ENCODE measurements around the gene MBOAT1. TPM values are rescaled to one million over a fixed set of nuclear protein-coding genes. Genes with fewer than 3 reads are reported as not detected.

The MBOAT1 gene
- total RNA-seq, 1 donor from 2014 or later = 37.9 TPM

DNA sequence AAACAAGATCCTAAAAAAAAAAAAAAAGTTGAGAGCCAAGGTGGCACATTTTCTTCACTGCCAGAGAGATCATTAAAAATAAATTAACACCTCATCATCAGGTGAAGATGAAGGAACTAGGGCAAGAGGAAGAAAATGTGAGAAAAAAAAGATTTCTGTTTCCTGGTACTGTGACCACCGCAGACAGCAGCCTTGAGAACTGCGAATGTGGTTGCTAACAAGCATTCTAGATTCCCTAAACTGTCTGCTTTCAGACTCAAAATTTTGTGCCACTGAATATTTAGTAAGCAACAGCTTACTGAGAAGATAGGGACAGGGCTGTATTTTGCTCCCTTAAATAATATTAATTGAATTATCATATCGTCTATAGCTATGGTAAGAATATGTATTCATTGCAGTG is 24.1 kb upstream of the MBOAT1 start:
- ATAC-seq = no peak
- DNase-seq (ENCODE audit: low spot score) = no peak
- intact Hi-C loops (cut with DNase I) = no loop called here

DNA sequence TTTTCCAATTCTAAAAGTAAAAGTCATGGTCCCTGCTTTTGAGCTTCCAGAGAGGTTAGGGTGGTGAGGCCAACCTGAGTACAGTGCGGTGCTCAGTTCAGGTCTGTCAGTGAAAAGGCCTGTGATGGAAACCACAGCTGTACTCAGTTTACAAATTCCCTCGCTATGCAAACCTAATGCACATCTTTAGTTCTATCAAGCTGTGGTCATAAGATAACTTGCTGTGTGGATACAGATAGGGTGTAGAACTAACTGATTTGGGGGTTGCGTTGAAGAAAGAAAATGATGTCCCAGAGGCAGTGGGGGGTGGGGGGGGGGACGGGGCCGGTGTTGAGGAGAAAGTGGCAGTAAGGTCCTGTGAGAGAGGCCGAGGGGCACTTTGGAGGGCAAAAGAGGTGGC is 22.8 kb upstream of the MBOAT1 start:
- intact Hi-C loops (cut with DNase I) = no loop called here
- DNase-seq (ENCODE audit: low spot score) (no peak), ATAC-seq (no peak)

DNA sequence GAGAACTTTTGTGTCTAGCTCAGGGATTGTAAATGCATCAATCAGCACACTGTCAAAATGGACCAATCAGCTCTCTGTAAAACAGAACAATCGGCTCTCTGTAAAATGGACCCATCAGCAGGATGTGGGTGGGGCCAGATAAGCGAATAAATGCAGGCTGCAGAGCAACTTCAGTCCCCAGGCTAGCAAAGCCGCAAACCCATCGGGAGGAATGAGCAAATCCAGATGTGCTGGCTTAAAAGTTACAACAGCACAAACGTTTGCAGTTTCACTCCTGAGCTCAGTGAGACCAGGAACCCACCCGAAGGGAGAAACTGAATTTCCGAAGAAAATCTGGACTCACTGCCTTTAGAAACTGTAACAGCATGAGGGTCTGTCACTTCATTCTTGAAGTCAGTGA is 21.9 kb upstream of the MBOAT1 start:
- intact Hi-C loops (cut with DNase I) = no loop called here
- DNase-seq (ENCODE audit: low spot score) (no peak), ATAC-seq (peak; percentile 84)

DNA sequence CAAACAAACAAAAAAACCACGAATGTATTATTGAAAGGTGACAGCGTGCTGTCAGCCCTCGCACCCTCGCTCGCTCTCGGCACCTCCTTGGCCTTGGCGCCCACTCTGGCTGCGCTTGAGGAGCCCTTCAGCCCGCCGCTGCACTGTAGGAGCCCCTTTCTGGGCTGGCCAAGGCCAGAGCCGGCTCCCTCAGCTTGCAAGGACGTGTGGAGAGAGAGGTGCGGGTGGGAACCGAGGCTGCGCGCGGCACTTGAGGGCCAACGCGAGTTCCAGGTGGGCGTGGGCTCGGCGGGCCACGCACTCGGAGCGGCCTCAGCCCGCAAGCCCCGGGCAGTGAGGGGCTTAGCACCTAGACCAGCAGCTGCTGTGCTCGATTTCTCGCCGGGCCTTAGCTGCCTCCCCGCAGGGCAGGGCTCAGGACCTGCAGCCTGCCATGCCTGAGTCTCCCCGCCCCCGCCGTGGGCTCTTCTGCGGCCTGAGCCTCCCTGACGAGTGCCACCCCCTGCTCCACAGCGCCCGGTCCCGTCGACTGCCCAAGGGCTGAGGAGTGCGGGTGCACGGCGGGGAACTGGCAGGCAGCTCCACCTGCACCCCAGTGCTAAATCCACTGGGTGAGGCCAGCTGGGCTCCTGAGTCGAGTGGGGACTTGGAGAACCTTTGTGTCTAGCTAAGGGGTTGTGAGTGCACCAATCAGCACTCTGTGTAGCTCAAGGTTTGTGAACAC is 20.9 kb upstream of the MBOAT1 start:
- ATAC-seq (no peak), DNase-seq (ENCODE audit: low spot score) (no peak)
- intact Hi-C loops (cut with DNase I) = no loop called here

DNA sequence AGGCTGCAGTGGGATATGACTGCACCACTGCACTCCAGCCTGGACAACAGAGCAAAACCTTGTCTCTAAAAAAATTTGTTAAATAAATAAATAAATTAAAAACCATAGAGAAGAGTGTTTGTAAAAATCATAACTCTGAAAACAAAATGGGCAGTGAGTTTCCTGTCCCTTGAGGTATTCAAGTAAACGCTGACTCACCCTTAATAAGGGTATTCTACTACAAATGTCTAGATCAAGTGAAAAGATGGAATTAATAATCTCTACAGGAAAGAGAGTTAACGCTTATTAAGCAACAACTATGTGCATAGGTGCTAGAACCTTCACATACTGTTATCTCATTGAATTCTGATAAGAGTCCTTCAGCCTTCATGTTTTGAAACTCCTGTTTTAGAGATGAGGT is 19.9 kb upstream of the MBOAT1 start:
- DNase-seq (ENCODE audit: low spot score) (no peak), ATAC-seq (no peak)
- intact Hi-C loops (cut with DNase I) = no loop called here

DNA sequence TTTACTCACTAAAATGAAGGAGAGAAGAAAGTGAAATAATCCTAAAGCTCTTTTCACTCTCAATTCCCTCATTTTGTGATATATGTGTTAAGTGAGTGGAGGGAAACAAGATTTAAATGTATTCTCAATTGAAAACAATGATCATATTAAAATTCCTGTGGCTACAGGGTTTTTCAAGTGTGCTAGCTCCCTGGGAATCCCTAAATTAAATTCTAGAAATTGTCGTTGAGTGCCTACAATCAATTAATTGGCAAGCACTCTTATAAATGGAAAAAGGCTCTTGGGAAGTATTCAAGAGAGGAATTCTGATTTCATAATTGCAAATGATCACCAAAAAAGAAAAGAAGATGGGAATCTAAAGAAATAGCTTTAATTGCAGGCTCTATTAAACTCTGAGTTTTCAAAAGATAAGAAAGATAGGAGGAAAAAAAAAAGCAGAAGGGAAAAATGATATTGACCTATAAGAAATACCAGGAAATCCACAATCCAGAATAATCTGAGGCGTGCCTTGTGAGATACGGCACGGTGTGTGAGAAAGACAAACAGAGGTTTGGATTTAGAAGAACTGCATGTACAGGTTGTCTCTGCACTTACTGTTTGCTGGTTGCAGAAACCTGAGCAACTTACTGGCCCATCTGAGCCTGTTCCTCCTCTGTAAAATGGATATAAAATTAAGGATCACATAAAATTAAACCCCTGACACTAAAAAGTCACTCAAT is 18.3 kb upstream of the MBOAT1 start:
- intact Hi-C loops (cut with DNase I) = no loop called here
- ATAC-seq (no peak), DNase-seq (ENCODE audit: low spot score) (no peak)

DNA sequence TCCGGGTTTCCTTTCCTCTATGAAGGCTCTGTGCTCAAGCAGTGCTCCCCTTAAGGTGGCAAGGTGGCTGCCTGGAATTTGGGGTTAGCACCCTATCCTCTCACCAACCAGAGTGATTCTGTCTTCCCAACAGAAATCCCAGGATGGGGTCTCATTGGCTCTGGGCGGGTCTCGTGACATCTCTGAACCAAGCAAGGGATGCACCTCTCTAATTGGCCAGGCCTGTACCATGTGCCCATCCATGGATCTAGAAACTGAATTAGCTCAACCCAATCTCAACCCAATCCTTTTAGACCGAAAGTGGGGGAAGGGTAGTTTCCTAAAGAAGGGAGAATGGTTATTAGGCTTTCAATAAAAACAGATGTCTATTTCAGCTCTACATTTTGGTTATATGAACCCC is 17.6 kb upstream of the MBOAT1 start:
- ATAC-seq = no peak
- intact Hi-C loops (cut with DNase I) = no loop called here
- DNase-seq (ENCODE audit: low spot score) = no peak

DNA sequence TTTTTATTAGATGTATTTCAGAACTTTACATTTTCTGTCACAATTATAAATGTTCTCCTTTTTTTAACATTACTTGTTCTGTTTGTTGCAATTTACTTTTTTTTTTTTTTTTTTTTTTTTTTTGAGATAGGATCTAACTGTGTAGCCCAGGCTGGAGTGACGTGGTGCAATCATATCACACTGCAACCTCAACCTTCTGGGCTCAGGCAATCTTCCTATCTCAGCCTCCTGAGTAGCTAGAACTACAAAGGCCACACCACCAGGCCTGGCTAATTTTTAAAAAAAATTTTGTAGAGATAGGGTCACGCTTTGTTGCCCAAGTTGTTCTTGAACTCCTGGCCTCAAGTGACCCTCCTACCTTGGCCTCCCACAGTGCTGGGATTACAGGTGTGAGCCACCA is 15.1 kb upstream of the MBOAT1 start:
- ATAC-seq (no peak), DNase-seq (ENCODE audit: low spot score) (no peak)
- intact Hi-C loops (cut with DNase I) = no loop called here

DNA sequence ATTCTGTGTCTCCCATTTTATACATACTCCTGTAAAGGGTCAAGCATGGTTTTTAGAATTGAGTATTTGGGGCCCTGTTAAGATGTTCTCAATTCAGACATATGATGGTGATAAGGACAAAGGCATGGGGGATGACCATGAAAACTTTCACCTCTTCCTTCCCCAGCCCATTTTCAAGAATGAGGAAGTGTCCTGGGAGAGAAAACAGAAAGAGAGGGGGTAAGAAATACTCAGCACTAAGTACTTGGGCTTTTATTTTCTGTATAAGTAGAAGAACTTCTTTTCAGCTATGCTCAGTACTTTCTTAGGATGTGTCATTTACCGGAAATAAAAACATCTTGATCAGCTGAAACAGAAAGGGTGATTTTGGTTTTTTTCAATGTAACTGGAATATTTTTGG is 10.9 kb upstream of the MBOAT1 start:
- ATAC-seq (peak; percentile 17), DNase-seq (ENCODE audit: low spot score) (no peak)
- intact Hi-C loops (cut with DNase I) = no loop called here

DNA sequence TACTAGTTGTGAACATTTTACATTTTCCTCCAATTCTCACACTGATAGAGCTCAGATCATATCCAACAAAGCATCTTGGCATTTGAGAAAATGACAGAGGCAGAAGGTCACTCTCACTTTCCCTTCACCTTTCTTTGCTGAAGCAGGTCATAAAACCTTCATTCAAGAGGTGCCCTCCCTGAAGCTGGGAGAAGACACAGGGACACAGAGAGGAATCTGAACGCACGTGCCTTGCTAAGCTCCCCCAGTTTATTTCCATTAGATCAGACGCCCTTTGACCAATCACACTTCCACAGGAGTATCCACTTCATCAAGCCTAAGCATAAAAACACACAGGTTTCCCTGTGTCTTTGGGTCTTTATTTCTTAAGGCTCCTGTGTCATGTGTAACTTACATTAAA is 9.2 kb upstream of the MBOAT1 start:
- ATAC-seq (no peak), DNase-seq (ENCODE audit: low spot score) (no peak)
- intact Hi-C loops (cut with DNase I) = loop anchor here (2.0 kb wide), 1 partner anchor 67 kb away; no protein-coding TSS in a partner anchor

DNA sequence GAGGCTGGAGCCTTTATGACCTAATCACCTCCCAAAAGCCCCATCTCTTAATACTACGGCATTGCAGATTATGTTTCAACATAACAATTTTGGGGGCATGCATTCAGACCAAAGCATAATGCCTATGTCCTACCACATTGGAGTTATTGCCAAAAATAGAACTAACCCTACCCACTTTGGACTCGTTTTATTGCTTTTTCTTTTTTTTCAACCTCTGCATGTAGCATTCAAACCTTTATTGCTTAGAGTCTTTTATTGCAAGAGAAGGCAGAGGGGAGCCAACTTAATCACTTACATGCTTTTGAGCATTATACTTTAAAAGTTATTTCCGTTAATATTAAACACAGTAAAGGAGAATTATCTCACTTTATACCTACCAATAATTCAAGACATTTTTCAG is 8.1 kb upstream of the MBOAT1 start:
- intact Hi-C loops (cut with DNase I) = loop anchor here (2.0 kb wide), 1 partner anchor 68 kb away; no protein-coding TSS in a partner anchor
- ATAC-seq = no peak
- no peak for DNase-seq (ENCODE audit: low spot score)

DNA sequence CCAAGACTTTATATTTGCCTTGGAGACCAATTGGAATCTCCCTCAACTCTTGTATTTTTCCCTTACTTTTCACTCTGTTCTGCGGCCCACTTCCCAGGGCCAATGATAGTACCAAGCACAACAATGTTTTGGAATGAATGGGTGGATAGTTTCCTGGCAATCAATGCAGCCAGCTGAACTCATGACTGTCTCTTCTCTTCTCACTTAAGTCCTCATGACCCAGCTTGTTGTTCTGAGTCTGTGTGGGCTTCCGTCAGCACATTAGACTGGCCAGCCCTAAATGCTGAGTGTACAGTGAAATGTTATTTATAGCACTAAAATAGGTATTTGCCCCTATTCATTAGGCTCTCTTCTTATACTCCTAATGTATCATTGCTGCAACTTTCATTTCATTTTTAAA is 5.6 kb upstream of the MBOAT1 start:
- DNase-seq (ENCODE audit: low spot score) (no peak), ATAC-seq (peak; percentile 91)
- intact Hi-C loops (cut with DNase I) = no loop called here

DNA sequence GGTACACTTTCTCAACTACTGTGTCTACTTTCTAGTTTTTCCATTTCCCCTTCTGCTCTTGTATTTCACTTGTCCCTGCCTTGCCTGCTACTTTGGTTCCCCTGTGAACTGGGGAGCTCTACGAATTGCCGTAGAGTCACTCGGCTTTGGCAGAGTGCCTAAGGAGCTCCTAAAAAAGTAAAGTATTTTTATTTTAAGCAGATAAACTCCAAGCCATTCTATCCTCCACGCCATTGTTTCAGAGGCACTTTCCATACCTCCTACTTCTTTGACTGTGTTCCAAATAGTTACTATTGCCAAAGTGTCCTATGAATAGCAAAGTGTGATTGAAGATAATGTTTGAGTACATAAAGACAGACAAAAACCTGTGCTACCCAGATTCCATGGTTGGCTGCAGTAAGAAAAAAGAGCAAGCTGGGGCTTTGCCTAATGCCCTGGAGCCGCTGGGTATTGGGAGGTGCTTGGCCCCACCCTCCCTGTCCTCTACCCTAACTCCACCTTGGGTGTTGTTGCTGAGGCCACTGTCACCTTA is 5.1 kb upstream of the MBOAT1 start:
- ATAC-seq (peak; percentile 4), DNase-seq (ENCODE audit: low spot score) (no peak)
- intact Hi-C loops (cut with DNase I) = no loop called here

DNA sequence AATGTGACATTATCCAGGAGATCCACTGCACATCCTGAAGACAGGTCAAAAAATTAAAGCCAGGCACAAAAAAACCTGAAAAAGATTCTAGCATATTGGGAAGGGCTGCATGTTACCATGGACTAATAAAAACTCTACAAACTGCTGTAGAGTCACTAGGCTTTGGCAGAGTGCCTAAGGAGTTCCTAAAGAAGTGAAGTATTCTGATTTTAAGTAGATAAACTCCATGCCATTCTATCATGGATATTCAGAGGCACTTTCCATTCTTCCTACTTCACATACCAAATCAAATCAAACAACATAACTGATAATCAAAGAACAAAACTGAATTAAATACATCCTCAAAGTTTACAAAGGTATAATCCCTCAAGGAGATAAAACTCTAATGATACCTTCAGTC is 3.0 kb upstream of the MBOAT1 start:
- intact Hi-C loops (cut with DNase I) = no loop called here
- DNase-seq (ENCODE audit: low spot score) (no peak), ATAC-seq (no peak)

DNA sequence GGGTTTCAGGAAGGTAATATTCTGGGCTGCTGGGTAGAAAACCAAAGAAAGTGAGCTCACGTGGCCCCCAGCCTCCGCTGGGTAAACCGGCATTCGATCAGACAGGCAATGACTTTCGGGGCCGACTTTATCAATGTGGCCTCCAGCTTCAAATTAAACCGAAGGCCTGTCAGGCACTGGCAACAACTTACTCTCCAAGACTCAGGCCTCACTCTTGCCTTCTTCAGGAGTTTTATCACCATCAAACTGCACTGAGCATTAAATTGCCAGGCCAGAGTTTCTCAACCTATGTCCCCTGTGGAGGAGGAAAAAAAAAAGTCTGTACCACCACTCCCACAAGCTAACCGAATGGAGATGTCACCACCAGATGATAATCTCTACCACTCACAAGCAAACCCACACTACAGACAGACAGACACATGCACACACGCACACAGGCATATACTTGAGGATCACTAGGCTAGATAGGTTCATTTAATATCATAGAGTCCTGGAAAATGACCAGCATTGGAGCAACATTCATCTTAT is 1.1 kb upstream of the MBOAT1 start:
- intact Hi-C loops (cut with DNase I) = no loop called here
- DNase-seq (ENCODE audit: low spot score) = no peak
- no peak for ATAC-seq

DNA sequence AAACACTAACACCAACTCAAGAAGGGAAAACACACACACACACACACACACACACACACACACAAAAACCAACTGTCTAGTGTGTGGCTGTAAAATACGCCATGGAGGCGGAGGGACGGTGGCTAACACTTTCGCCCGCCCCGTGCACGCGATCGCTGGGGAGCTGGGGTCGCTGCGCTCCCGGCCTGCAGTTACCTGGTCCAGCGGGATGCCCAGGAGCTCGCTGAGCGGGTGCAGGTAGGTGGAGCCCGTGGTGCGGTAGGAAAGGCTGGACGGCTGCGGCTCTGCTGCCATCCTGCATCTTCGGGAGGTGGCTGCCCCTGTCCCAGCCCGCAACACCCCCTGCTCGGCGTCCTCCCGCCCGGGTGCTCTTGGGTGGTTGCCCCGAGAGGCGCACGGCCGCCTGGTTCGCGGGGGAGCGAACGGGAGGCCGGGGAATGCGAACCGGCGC is 303 bp downstream of the MBOAT1 start:
- ATAC-seq (peak; percentile 48), DNase-seq (ENCODE audit: low spot score) (no peak)
- intact Hi-C loops (cut with DNase I) = no loop called here

DNA sequence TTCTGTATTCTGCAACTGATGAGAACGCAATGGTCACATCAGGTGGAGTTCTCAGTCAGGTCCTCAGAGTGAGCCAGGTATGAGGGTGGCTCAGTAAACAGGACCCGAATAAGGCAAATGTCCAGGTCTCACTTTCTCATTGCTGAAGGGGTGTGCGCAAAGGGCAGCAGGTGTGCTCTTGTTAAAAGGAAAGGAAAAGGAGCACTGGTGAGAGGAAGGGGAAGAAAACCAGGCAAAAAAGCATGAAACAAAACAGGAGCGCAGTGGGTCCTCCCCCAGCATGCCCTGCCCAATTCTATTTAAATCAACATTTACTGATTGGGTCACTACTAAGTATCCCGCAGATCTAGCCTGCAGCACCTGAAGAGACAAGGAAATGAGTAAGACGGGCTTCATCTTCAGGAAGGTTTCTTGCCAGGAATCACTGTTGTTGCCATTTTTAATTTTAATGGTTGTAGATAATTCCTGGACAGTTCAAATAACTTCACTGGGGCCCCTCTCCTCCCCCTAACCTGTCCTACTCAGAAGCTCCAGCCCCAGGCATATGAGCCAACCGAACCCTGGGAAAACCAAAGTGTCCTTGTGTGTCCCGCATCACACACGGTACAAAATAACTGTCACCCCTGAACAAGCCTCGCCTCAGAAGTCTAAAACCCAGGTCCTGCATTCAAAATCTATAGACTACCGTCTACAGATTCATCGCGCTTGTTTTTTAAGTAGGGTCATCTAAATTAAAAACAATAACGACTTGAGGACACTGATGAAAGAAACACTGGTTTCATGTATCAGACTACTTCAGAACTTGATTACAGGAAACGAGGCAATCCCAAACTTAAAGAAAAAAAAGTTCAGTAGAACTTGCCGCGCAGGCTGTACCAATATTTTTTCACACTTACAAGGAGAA is 980 bp downstream of the MBOAT1 start:
- intact Hi-C loops (cut with DNase I) = no loop called here
- DNase-seq (ENCODE audit: low spot score) = no peak
- ATAC-seq = no peak

DNA sequence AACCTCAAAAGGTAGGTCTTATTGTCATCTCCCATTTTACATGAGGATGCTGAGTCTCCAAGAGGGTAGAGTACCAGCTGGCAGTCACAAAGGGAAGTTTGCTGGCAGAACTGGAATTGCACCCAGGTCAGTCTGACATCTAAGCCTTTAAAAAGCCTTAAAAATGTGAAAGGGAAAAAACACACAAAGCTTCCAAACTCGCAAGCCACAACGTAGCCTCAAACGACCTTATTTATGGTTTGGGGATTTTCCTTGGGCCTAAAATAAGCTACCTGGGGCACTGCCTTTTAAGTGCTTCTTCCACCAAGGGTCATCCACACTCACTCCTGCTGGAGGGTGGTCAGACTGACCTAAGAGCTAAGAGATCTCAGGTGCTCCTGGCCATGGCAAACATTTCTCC is 2.1 kb downstream of the MBOAT1 start:
- intact Hi-C loops (cut with DNase I) = no loop called here
- DNase-seq (ENCODE audit: low spot score) = no peak
- no peak for ATAC-seq

DNA sequence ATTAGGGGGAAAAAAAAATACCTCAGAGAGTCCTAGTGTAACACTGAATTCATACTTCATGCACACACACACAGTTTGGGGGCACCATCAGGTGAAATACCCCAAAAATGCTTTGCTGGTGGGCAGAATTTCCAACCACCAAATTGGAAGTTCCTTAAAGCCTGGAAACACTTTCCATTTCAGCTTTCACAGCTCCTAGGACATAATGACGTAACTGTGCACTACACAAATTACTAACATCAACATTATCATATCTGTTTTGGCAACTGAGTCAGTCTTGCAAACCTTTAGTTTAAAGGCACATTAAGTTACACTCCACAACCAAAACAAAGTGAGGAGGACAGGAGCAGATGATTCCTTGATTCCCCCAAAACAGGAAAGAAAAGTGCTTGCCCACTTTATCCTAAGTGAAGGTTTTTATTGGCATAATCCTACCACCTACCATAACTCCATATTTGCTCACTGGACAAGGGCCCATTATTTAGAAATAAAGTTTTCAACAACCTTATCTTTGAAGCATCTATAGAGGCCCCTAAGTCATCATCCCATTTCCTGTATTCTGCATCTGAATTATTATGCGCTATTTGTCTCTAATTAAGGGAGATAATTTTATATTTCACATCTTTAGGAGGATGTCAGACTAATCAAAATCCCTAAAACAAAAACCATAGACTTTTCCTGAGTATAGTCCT is 3.4 kb downstream of the MBOAT1 start:
- ATAC-seq (no peak), DNase-seq (ENCODE audit: low spot score) (no peak)
- intact Hi-C loops (cut with DNase I) = no loop called here
